ENCODE results near the gene RHBDF2. TPM values are rescaled to one million over a fixed set of nuclear protein-coding genes. Genes with fewer than 3 reads are reported as not detected.
"Not testable (repeated sequence)": the region's sequence is repeated elsewhere in the genome, so short reads cannot be mapped to it uniquely, and the experiment has no call there.

RHBDF2 gene
- total RNA-seq, 1 experiment from 2014 or later, result 52.3 TPM

- Histone ChIP-seq H3K4me3 (ENCODE audit: low read length) (peak overlapping the region; percentile 55), H2AFZ (ENCODE audit: low read length) (peak overlapping the region; percentile 73), H3K27ac (ENCODE audit: low read length) (peak overlapping the region; percentile 16; the same call in 1 of the 2 replicates), H3K4me1 (ENCODE audit: insufficient read depth, low read length) (peaks cover 57% of the 10 kb centered on the region), H3K4me2 (ENCODE audit: low read length) (peak overlapping the region; percentile 81), H3K9ac (ENCODE audit: low read length) (peak overlapping the region; percentile 41), H3F3A (ENCODE audit: low read length, unreplicated experiment) (no peaks in the 10 kb centered on the region), H4K20me1 (ENCODE audit: low read length) (no peaks in the 10 kb centered on the region), H3K79me2 (ENCODE audit: low read length) (no peaks in the 10 kb centered on the region), H3K27me3 (ENCODE audit: low read length) (no peaks in the 10 kb centered on the region), H3K9me2 (replicated peaks; ENCODE audit: low read length) (no peaks in the 10 kb centered on the region), H3K9me3 (ENCODE audit: low read length) (no peaks in the 10 kb centered on the region), H3K36me3 (ENCODE audit: low read depth, low read length) (no peaks in the 10 kb centered on the region)
- BruUV-seq (replicated peaks), result no TSS peak
- DNase-seq, result peak; percentile 85
- TF ChIP-seq CTCF (conservative IDR thresholded peaks at IDR 0.05; ENCODE audit: low read depth, low read length) (no peak), EZH2phosphoT487 (IDR thresholded peaks at IDR 0.05; ENCODE audit: borderline replicate concordance, low read length) (no peak), EZH2 (IDR thresholded peaks at IDR 0.05; ENCODE audit: low read length, unreplicated experiment) (no peak)
- intact Hi-C loops (cut with micrococcal nuclease), result loop anchor here (1.0 kb wide), 1 partner anchor 19 kb away; no protein-coding TSS in a partner anchor
- peak; percentile 59 for ATAC-seq
- ChIA-PET CTCF (interaction anchor here (1.3 to 2.0 kb wide), 3 partner anchors 19 to 58 kb away, joined by 8 to 23 read pairs (median 12); partner anchors contain the start of gene ST6GALNAC2), POLR2A (ENCODE audit: unreplicated experiment) (interaction anchor here (0.5 kb wide), 3 partner anchors 13 to 92 kb away, joined by 3 to 7 read pairs (median 3); no protein-coding TSS in a partner anchor)
Measured at GRCh38 chr17:76527430-76528111, 26.3 kb upstream of the RHBDF2 start.

- intact Hi-C loops (cut with micrococcal nuclease), result loop anchor here (1.0 kb wide), 1 partner anchor 19 kb away; no protein-coding TSS in a partner anchor
- ChIA-PET POLR2A (ENCODE audit: unreplicated experiment) (interaction anchor here (0.5 kb wide), 1 partner anchor 29 kb away, joined by 3 read pairs; no protein-coding TSS in a partner anchor), CTCF (interaction anchor here (1.7 to 2.0 kb wide), 2 partner anchors 19 to 30 kb away, joined by 12 to 23 read pairs; no protein-coding TSS in a partner anchor)
- not testable (repeated sequence) for H3K9me2 ChIP-seq (replicated peaks; ENCODE audit: low read length); H4K20me1 ChIP-seq (ENCODE audit: low read length); H3K27me3 ChIP-seq (ENCODE audit: low read length); BruUV-seq (replicated peaks); ATAC-seq; H3K79me2 ChIP-seq (ENCODE audit: low read length); H3K36me3 ChIP-seq (ENCODE audit: low read depth, low read length); H3K4me3 ChIP-seq (ENCODE audit: low read length); H3K9me3 ChIP-seq (ENCODE audit: low read length); DNase-seq; H3F3A ChIP-seq (ENCODE audit: low read length, unreplicated experiment)
- Histone ChIP-seq H3K27ac (ENCODE audit: low read length) (peak overlapping the region; percentile 16; the same call in 1 of the 2 replicates), H3K9ac (ENCODE audit: low read length) (peak overlapping the region; percentile 41), H2AFZ (ENCODE audit: low read length) (peak overlapping the region; percentile 73), H3K4me2 (ENCODE audit: low read length) (peak overlapping the region; percentile 81), H3K4me1 (ENCODE audit: insufficient read depth, low read length) (peaks cover 52% of the 10 kb centered on the region)
Measured at GRCh38 chr17:76527016-76527415, 25.8 kb upstream of the RHBDF2 start.

GRCh38 chr17:76525513-76525833 lies 24.2 kb upstream of the RHBDF2 start:
- H3K36me3 ChIP-seq (ENCODE audit: low read depth, low read length); H2AFZ ChIP-seq (ENCODE audit: low read length); H3F3A ChIP-seq (ENCODE audit: low read length, unreplicated experiment); intact Hi-C loops (cut with micrococcal nuclease); H3K4me2 ChIP-seq (ENCODE audit: low read length); DNase-seq; H3K9me2 ChIP-seq (replicated peaks; ENCODE audit: low read length); H3K9me3 ChIP-seq (ENCODE audit: low read length); H3K9ac ChIP-seq (ENCODE audit: low read length); H4K20me1 ChIP-seq (ENCODE audit: low read length); H3K27me3 ChIP-seq (ENCODE audit: low read length); POLR2A ChIA-PET (ENCODE audit: unreplicated experiment); H3K79me2 ChIP-seq (ENCODE audit: low read length); BruUV-seq (replicated peaks); H3K27ac ChIP-seq (ENCODE audit: low read length); ATAC-seq; H3K4me3 ChIP-seq (ENCODE audit: low read length): not testable (repeated sequence)
- H3K4me1 ChIP-seq (ENCODE audit: insufficient read depth, low read length), result peaks cover 50% of the 10 kb centered on the region
- CTCF ChIA-PET, result interaction anchor here (1.0 to 1.4 kb wide), 3 partner anchors 21 to 156 kb away, joined by 3 to 6 read pairs (median 3); no protein-coding TSS in a partner anchor
